Stimulated activated naive CD8-positive, alpha-beta T cell treated with anti-CD3 and anti-CD28 coated beads, Interleukin-15, amount 100 ng/mL, for 72 hours (primary cell): ENCODE data around the gene COL18A1.
"Not testable (repeated sequence)": the region's sequence is repeated elsewhere in the genome, so short reads cannot be mapped to it uniquely, and the experiment has no call there.

Experiments
- ATAC-seq: fragments of 150-1000 bp; cut with Tn5 transposase; 2 replicates; pipeline ENCODE4 v1.10.0; 2021; ENCODE audit warnings: mild to moderate bottlenecking, moderate library complexity
- DNase-seq, 2 donors: peaks; one replicate each; pipeline ENCODE4 v3.0.0; 2021 to 2022
- H3K27ac Mint-ChIP-seq, 2 donors: one replicate each; pipeline ENCODE4 v1.8.0; 2022; ENCODE audit warnings: mild to moderate bottlenecking in 2 of 2, mixed read lengths in 2 of 2, moderate library complexity in 2 of 2
- H3K27me3 Mint-ChIP-seq: one replicate; pipeline ENCODE4 v1.8.0; 2022; ENCODE audit warnings: mixed read lengths
- H3K4me1 Mint-ChIP-seq: one replicate; pipeline ENCODE4 v1.8.0; 2022; ENCODE audit warnings: mild to moderate bottlenecking, mixed read lengths
- H3K4me3 Mint-ChIP-seq, 2 donors: one replicate each; pipeline ENCODE4 v1.8.0; 2022; ENCODE audit warnings: mild to moderate bottlenecking in 2 of 2, mixed read lengths in 2 of 2, moderate library complexity in 1 of 2
- H3K9me3 Mint-ChIP-seq, 2 donors: one replicate each; pipeline ENCODE4 v1.8.0; 2022; ENCODE audit warnings: mixed read lengths in 2 of 2

Gene COL18A1

DNA sequence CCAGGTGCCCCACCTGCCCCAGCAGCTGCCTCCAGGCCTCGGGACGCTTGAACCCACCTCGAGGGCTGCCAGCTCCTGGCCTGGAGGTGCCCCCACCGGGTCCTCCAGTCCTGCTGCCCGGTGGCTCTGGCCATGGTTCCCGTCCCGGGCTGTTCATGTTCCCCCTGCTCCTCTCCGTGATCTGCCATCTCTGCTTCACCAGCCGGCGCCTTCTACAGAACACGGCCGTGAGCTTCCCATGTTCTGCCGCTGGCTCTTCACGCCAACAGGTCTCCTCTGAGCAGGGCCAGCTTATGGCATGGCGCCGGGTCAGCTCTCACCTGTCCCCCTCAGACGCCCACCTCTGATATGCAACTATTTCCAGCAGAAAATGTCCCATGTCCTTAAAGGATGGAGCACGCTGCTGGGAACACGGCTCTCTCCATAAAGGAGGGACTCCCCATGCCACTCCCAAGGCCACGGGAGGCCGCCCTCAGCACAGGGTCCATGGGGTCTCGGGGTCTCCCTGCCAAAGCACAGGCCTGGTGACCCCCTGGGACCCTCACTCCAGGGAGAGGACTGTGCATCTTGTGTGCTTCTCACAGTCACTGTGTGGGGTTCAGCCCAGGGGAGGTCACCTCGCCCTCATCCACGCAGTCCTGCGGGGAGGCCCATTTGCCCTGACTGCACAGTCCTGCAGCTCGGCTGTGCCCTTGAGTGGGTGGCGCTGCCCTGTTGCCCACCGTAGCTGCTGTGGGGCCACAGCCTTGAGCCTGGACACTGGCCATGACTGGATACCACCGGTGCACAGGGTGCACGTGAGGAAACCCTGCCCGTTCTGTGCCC lies 36.7 kb downstream of the COL18A1 start:
- peaks cover 34% of the 10 kb centered on the region for H3K27me3 Mint-ChIP-seq
- peaks cover 14% of the 10 kb centered on the region for H3K4me1 Mint-ChIP-seq
- H3K27ac Mint-ChIP-seq, result no peak overlapping the region
- no peaks in the 10 kb centered on the region for H3K9me3 Mint-ChIP-seq
- DNase-seq, result no peak
- no peak overlapping the region for H3K4me3 Mint-ChIP-seq
- ATAC-seq, result no peak

GRCh38 chr21:45442276-45442675 lies 37.3 kb downstream of the COL18A1 start:
- Mint-ChIP-seq H3K4me1 (peaks cover 14% of the 10 kb centered on the region), H3K4me3 (no peak overlapping the region), H3K9me3 (no peaks in the 10 kb centered on the region), H3K27me3 (peaks cover 34% of the 10 kb centered on the region), H3K27ac (no peak overlapping the region)
- no peak for DNase-seq
- ATAC-seq, result no peak

DNA sequence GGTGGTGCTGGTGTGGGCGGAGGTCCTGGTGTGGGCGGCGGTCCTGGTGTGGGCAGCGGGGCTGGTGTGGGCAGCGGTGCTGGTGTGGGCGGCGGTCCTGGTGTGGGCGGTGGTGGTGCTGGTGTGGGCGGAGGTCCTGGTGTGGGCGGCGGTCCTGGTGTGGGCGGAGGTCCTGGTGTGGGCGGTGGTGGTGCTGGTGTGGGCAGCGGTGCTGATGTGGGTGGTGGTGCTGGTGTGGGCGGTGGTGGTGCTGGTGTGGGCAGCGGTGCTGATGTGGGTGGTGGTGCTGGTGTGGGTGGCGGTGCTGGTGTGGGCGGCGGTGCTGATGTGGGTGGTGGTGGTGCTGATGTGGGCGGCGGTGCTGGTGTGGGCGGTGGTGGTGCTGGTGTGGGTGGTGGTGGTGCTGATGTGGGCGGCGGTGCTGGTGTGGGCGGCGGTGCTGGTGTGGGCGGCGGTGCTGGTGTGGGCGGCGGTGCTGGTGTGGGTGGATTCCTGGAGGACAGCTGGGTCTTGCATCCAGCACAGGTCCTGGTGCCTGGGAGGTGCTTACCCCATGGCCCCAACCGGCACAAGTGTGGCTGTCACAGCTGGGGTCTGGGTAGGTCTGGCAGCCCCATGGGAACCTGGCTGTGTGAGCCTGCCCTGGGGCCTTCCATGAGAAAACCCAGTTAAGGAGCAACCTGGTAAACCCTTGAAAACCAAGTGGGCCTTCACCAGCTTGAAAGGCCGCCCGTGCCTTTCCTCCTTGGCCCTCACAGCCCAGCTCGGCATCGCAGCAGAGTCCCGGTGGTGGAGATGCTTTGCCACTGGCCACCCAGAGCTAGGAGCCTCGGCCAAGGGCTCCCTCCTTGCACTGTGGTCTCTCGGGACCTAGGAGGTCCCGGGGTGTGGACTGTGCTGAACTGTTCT lies 38.0 kb downstream of the COL18A1 start:
- H3K4me1 Mint-ChIP-seq, result peaks cover 14% of the 10 kb centered on the region
- not testable (repeated sequence) for H3K27ac Mint-ChIP-seq, H3K4me3 Mint-ChIP-seq, H3K9me3 Mint-ChIP-seq, DNase-seq, ATAC-seq
- peaks cover 34% of the 10 kb centered on the region for H3K27me3 Mint-ChIP-seq

GRCh38 chr21:45443595-45444181 lies 38.7 kb downstream of the COL18A1 start:
- Mint-ChIP-seq H3K9me3 (no peaks in the 10 kb centered on the region), H3K27ac (no peak overlapping the region), H3K27me3 (peaks cover 34% of the 10 kb centered on the region), H3K4me3 (no peak overlapping the region), H3K4me1 (peaks cover 14% of the 10 kb centered on the region)
- DNase-seq (no peak), ATAC-seq (no peak)

GRCh38 chr21:45444385-45444784 lies 39.4 kb downstream of the COL18A1 start:
- H3K27me3 Mint-ChIP-seq, result peaks cover 38% of the 10 kb centered on the region
- no peak overlapping the region for H3K27ac Mint-ChIP-seq
- H3K4me3 Mint-ChIP-seq, result no peak overlapping the region

DNA sequence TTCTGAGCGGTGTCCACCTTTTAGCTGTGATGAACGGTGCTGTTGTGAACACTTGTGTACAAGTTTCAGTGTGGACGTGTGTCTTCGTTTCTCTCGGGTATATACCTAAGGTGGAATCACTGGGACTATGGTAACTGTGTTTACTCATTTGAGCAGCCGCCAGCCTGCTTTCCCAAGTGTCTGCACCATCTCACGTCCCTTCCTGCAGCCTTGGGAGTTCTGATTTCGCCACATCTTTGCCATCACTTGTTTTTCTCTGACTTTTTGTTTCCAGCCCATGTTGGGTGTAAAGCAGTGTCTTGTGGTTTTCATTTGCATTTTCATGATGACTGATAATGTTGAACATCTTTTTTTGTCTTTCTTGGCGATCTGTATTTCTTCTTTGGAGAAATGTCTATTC lies 40.4 kb downstream of the COL18A1 start:
- no peaks in the 10 kb centered on the region for H3K9me3 Mint-ChIP-seq
- peaks cover 41% of the 10 kb centered on the region for H3K27me3 Mint-ChIP-seq
- H3K27ac Mint-ChIP-seq, result no peak overlapping the region
- DNase-seq, result no peak
- H3K4me1 Mint-ChIP-seq, result peaks cover 6% of the 10 kb centered on the region
- H3K4me3 Mint-ChIP-seq, result no peak overlapping the region
- ATAC-seq, result no peak

More at GRCh38 chr21:45444385-45444784, 39.4 kb downstream of the COL18A1 start:
- Mint-ChIP-seq H3K9me3 (no peaks in the 10 kb centered on the region), H3K4me1 (peaks cover 10% of the 10 kb centered on the region)
- no peak for DNase-seq
- no peak for ATAC-seq

- H3K27me3 Mint-ChIP-seq, result peaks cover 41% of the 10 kb centered on the region
Measured at GRCh38 chr21:45447821-45448220, 42.9 kb downstream of the COL18A1 start.

GRCh38 chr21:45448283-45448809 lies 43.4 kb downstream of the COL18A1 start:
- ATAC-seq, result no peak
- no peak overlapping the region for H3K4me3 Mint-ChIP-seq
- no peak overlapping the region for H3K27ac Mint-ChIP-seq
- peaks cover 6% of the 10 kb centered on the region for H3K4me1 Mint-ChIP-seq
- no peak for DNase-seq
- peaks cover 41% of the 10 kb centered on the region for H3K27me3 Mint-ChIP-seq
- H3K9me3 Mint-ChIP-seq, result no peaks in the 10 kb centered on the region

More at GRCh38 chr21:45447821-45448220, 42.9 kb downstream of the COL18A1 start:
- no peak for ATAC-seq
- Mint-ChIP-seq H3K27ac (no peak overlapping the region), H3K4me3 (no peak overlapping the region), H3K9me3 (no peaks in the 10 kb centered on the region), H3K4me1 (peaks cover 6% of the 10 kb centered on the region)
- DNase-seq, result no peak

DNA sequence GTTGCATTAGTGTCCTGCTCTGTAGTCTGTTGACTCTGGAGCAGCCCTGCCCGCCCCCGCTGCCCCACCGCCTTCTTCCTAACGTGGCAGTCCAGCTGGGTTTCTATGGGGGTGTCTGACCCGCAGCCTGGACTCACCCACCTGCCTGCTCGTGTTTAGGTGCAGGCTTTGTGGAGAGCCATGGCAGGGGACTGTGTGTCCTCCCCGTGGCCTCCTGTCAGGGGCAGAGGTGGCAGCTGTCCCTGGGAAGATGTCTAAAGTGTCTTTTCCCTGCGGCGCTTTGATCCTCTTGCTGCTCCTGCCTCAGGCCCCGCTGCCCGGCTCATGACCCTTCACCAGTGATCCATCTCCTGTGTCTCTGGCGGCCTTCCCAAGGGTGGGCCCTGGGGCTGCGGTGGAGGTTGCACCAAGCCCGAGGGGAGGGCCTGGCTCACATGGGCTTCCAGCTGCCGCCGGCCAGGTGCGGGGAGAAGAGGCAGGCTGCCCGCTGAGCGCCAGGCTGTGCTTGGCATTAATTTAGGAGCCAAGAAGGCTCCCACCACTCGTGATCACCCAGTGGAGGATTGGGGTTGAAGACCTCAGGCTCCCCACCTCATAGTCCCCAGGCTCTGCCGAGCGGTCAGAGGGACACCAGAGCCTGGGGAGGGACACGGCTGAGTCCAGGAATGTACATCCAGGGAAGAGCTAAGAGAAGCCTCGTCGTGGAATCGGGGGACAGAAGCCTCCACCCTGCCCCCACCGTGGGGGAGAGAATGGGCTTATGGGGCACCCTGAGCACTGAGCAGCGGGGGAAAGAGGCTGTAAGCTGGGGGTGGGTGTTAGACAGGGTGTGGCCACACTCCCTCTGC lies 44.1 kb downstream of the COL18A1 start:
- H3K4me3 Mint-ChIP-seq, result no peak overlapping the region
- H3K9me3 Mint-ChIP-seq, result no peaks in the 10 kb centered on the region
- ATAC-seq, result no peak
- H3K4me1 Mint-ChIP-seq, result peaks cover 6% of the 10 kb centered on the region
- H3K27me3 Mint-ChIP-seq, result peaks cover 38% of the 10 kb centered on the region
- no peak for DNase-seq
- no peak overlapping the region for H3K27ac Mint-ChIP-seq

DNA sequence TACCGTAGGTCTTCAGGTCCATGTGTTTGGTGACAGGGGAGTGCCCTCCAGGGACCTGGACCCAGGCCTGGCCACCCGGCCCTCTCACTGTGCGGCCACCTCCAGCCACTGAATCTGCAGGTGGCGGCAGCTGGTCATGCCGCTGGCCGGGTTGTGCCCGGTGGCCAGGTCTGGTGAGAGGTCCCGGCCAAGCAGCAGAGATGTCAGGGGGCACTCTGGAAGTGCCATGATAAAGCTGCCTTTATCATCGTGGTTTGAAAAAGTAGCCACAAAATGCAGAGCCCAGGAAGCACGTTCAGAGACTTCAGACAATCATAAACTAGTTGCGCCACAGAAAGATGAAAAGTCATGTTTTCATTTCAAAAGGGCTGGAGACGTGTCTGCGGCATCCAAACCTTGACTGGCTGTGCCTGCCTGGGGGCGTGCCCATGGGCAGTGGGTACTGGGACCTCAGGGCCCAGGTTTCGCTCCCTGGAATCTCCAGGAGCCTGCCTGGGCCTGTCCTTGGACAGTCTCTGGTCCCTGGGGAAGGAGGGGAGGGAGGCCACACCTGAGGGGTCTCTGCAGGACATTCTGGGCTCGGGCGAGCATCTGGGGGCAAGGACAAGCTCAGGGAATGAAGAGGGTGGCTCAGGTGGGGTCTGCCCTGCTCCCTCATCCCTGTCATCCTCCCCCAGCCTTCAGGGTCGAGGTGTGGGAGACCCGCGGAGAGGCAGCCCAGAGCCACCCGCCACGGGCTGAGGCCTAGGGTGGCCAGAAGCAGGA lies 44.9 kb downstream of the COL18A1 start:
- H3K4me1 Mint-ChIP-seq, result peaks cover 6% of the 10 kb centered on the region
- no peak overlapping the region for H3K4me3 Mint-ChIP-seq
- ATAC-seq (no peak), DNase-seq (no peak)
- H3K27ac Mint-ChIP-seq, result no peak overlapping the region
- H3K27me3 Mint-ChIP-seq, result peaks cover 29% of the 10 kb centered on the region
- H3K9me3 Mint-ChIP-seq, result no peaks in the 10 kb centered on the region

DNA sequence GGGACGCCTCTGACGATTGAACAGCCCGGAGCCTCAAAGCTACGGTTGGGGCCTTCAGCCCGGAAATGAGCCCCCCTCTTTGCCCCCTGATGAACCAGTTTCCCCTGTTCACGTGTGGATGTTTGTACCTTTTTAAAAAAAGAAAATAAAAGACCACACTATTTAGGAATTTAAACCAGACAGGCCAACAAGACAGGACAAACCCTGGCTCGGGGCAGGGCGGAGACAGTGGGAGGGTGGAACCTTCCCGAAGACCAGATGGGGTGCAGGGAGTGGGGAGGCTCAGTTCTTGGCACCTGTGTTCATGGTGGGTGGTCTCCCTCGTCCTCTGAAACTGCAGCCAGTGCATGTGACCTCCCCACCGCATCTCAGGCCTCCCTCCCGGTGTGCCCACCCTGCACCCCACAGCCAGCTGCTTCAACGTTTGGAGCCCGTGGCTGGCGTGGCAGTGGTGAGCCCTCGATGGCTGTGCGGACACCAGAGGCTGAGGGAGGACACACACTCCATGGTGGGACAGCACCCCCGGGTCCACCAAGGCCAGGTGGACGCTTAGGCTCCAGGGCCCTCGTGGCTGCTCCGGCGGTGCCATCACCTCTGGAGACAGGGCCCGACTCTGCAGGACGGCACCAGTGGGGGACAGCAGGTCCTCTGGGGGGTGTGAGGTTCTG lies 45.6 kb downstream of the COL18A1 start:
- H3K4me3 Mint-ChIP-seq, result no peak overlapping the region

GRCh38 chr21:45451091-45451740 lies 46.3 kb downstream of the COL18A1 start:
- Mint-ChIP-seq H3K9me3 (no peaks in the 10 kb centered on the region), H3K27ac (no peak overlapping the region), H3K27me3 (peaks cover 16% of the 10 kb centered on the region), H3K4me1 (no peaks in the 10 kb centered on the region), H3K4me3 (no peak overlapping the region)
- ATAC-seq, result no peak
- DNase-seq, result no peak

More for the DNA sequence above, 45.6 kb downstream of the COL18A1 start:
- Mint-ChIP-seq H3K27me3 (peaks cover 22% of the 10 kb centered on the region), H3K9me3 (no peaks in the 10 kb centered on the region), H3K27ac (no peak overlapping the region), H3K4me1 (peaks cover 3% of the 10 kb centered on the region)
- DNase-seq (no peak), ATAC-seq (no peak)

DNA sequence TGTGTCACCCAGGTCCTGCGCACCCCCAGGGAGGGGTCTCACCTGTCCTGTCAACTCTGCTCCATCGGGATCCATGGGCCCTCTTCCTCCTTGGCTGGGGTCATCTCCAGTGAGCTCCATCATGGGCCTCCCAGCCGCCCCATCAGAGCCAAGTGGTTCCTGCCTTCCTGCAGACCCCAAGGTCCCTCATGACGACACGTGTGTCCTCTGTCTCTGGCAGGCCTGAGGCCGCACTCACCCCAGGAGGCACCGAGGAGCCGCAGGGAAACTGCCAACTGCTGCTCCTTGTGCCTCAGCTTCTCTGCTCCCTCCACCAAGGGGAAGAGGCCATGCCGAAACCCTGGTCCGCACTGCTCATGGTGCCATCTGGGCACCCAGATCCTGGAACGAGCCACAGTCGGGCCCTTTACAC lies 46.8 kb downstream of the COL18A1 start:
- Mint-ChIP-seq H3K27me3 (peaks cover 14% of the 10 kb centered on the region), H3K27ac (no peak overlapping the region), H3K4me1 (no peaks in the 10 kb centered on the region), H3K9me3 (no peaks in the 10 kb centered on the region), H3K4me3 (no peak overlapping the region)
- no peak for ATAC-seq
- DNase-seq, result no peak
